ENCODE measurements around the gene OR13J1.

GRCh38 chr9:35917261-35917660 is 47.1 kb upstream of the OR13J1 start:
- TF ChIP-seq REST (IDR thresholded peaks at IDR 0.05; ENCODE audit: insufficient replicate concordance, low read depth), result no peak
- TF ChIP-seq, protein P1, sequence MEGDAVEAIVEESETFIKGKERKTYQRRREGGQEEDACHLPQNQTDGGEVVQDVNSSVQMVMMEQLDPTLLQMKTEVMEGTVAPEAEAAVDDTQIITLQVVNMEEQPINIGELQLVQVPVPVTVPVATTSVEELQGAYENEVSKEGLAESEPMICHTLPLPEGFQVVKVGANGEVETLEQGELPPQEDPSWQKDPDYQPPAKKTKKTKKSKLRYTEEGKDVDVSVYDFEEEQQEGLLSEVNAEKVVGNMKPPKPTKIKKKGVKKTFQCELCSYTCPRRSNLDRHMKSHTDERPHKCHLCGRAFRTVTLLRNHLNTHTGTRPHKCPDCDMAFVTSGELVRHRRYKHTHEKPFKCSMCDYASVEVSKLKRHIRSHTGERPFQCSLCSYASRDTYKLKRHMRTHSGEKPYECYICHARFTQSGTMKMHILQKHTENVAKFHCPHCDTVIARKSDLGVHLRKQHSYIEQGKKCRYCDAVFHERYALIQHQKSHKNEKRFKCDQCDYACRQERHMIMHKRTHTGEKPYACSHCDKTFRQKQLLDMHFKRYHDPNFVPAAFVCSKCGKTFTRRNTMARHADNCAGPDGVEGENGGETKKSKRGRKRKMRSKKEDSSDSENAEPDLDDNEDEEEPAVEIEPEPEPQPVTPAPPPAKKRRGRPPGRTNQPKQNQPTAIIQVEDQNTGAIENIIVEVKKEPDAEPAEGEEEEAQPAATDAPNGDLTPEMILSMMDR (IDR thresholded peaks at IDR 0.05; ENCODE audit: insufficient read depth, low read length), result no peak
- no peak for TF ChIP-seq POLR2AphosphoS5 (IDR thresholded peaks at IDR 0.05; ENCODE audit: low read depth)

Measured in HL-60 (cell line).